Neuronal stem cell (in vitro differentiated cells): Measurements from ENCODE around the gene ZNF148.

Experiments used
- DNase-seq: peaks from one replicate; pipeline ENCODE4 v3.0.0-alpha.2; 2013; ENCODE audit warnings: low spot score
- H2AFZ ChIP-seq: one replicate; pipeline ENCODE4 v1.6.1; 2013; ENCODE audit warnings: mild to moderate bottlenecking, low read length, inconsistent platforms
- H2AK5ac ChIP-seq: 2 replicates; pipeline ENCODE4 v1.6.1; 2013; ENCODE audit warnings: low read depth, mild to moderate bottlenecking, inconsistent platforms, low read length, moderate library complexity, mixed read lengths
- H2BK120ac ChIP-seq: 2 replicates; pipeline ENCODE4 v1.6.1; 2013; ENCODE audit warnings: low read depth, mild to moderate bottlenecking, inconsistent platforms, low read length, moderate library complexity, mixed read lengths
- H2BK12ac ChIP-seq: one replicate; pipeline ENCODE4 v1.6.1; 2013; ENCODE audit warnings: low read length, inconsistent platforms
- H2BK15ac ChIP-seq: 2 replicates; pipeline ENCODE4 v1.6.1; 2013; ENCODE audit warnings: mild to moderate bottlenecking, low read length, inconsistent platforms, mixed read lengths
- H2BK5ac ChIP-seq: one replicate; pipeline ENCODE4 v1.6.1; 2013; ENCODE audit warnings: inconsistent platforms, mild to moderate bottlenecking, low read length, moderate library complexity
- H3K14ac ChIP-seq: one replicate; pipeline ENCODE4 v1.6.1; 2013; ENCODE audit warnings: low read length, inconsistent platforms
- H3K18ac ChIP-seq: 2 replicates; pipeline ENCODE4 v1.6.1; 2013; ENCODE audit warnings: low read length, inconsistent platforms
- H3K23ac ChIP-seq: 2 replicates; pipeline ENCODE4 v1.6.1; 2013; ENCODE audit warnings: low read depth, mild to moderate bottlenecking, mixed read lengths, low read length, inconsistent platforms; ENCODE audit not compliant: poor library complexity
- H3K27ac ChIP-seq: replicated peaks from 3 replicates; pipeline ENCODE4 v1.5.1; 2013; ENCODE audit warnings: low read length, inconsistent platforms
- H3K27me3 ChIP-seq, 3 experiments: 2 replicates each; pipeline ENCODE4 v1.6.1; 2013; ENCODE audit warnings: low read length in 3 of 3, mild to moderate bottlenecking in 2 of 3, inconsistent platforms in 1 of 3, low read depth in 1 of 3, mixed read lengths in 1 of 3, moderate library complexity in 1 of 3; ENCODE audit not compliant: control insufficient read depth in 3 of 3, insufficient read depth in 3 of 3
- H3K36me3 ChIP-seq, 2 donors: replicated peaks in 1 of 2; 2 replicates each; pipeline ENCODE4 v1.6.1; 2013; ENCODE audit warnings: low read length in 2 of 2; ENCODE audit not compliant: control insufficient read depth in 2 of 2, insufficient read depth in 2 of 2
- H3K4ac ChIP-seq: 2 replicates; pipeline ENCODE4 v1.6.1; 2013; ENCODE audit warnings: inconsistent platforms, mild to moderate bottlenecking, low read length, moderate library complexity
- H3K4me1 ChIP-seq, 2 donors: 1 replicate in 1 of 2; 2 replicates in 1 of 2; pipeline ENCODE4 v1.6.1; 2013; ENCODE audit warnings: low read length in 2 of 2, low read depth in 1 of 2; ENCODE audit not compliant: control insufficient read depth in 2 of 2, insufficient read depth in 1 of 2
- H3K4me2 ChIP-seq: one replicate; pipeline ENCODE4 v1.6.1; 2013; ENCODE audit warnings: mild to moderate bottlenecking, low read length, inconsistent platforms; ENCODE audit not compliant: insufficient read depth, poor library complexity, severe bottlenecking
- H3K4me3 ChIP-seq, 2 donors: 2 replicates each; pipeline ENCODE4 v1.5.1; 2013; ENCODE audit warnings: low read length in 2 of 2, mild to moderate bottlenecking in 2 of 2, inconsistent platforms in 1 of 2, moderate library complexity in 1 of 2
- H3K79me1 ChIP-seq: one replicate; pipeline ENCODE4 v1.6.1; 2013; ENCODE audit warnings: low read depth, mild to moderate bottlenecking, inconsistent platforms, low read length, moderate library complexity
- H3K9ac ChIP-seq: one replicate; pipeline ENCODE4 v1.6.1; 2013; ENCODE audit warnings: mild to moderate bottlenecking, low read depth, low read length, inconsistent platforms; ENCODE audit not compliant: poor library complexity
- H3K9me3 ChIP-seq, 2 donors: replicated peaks in 1 of 2; 2 replicates each; pipeline versions ENCODE3 to v1.6.1; 2013; ENCODE audit warnings: low read length in 2 of 2, mild to moderate bottlenecking in 2 of 2, inconsistent platforms in 1 of 2, low read depth in 1 of 2, mixed read lengths in 1 of 2, moderate library complexity in 1 of 2; ENCODE audit not compliant: control insufficient read depth in 2 of 2, insufficient read depth in 1 of 2
- H4K8ac ChIP-seq: one replicate; pipeline ENCODE4 v1.6.1; 2013; ENCODE audit warnings: low read depth, mild to moderate bottlenecking, inconsistent platforms, low read length, moderate library complexity
- H4K91ac ChIP-seq: one replicate; pipeline ENCODE4 v1.6.1; 2013; ENCODE audit warnings: low read length, low read depth, mild to moderate bottlenecking, inconsistent platforms; ENCODE audit not compliant: poor library complexity
- WGBS, 2 donors: extraction: QIAGEN DNeasy Blood & Tissue Kit; methylation state at CpG; one replicate each; pipeline ENCODE4 v1.1.7; 2013; ENCODE audit warnings: missing lambda C conversion rate in 2 of 2, mixed read lengths in 1 of 2; ENCODE audit not compliant: insufficient read length in 2 of 2, insufficient replicate concordance in 1 of 2; ENCODE audit errors: extremely low coverage in 2 of 2; 5-methylcytosine and 5-hydroxymethylcytosine counted together

Gene ZNF148

DNA sequence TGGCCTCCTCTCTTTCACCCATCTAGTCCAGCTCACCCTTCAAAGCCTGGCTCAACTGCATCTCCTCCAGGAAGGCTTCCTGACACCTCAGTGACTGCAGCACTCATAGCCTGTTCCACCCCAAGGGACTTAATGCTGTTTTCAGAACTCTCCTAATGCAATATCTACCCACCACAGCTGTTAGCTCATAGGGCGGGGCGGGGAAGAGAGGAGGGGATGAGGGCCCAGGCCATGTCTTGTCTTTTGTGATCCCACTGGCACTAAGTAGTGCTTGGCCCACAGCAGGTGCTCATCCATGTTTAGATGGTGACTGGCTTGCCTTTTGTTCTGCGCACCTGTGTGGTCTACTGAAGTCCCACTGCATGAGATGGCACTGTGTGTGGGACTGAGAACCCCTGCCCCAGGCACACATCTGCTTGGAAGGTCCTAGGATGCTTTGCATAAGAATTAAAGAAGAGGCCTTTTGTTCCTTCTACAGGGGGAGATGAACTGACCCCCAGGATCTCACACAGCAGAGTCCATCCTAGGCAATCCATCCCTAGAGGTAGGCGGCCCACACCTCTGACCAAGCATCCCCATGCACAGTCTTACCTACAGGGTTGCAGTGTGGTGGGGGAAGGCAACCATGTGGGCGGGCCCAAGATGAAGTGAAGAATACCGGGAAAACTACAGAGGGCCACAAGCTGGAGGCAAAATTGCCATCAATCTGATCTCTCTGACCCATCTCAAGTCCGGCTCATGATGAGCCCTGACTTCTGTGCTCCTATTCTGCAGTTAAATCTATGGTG, 185.6 kb downstream of the ZNF148 start:
- H2BK5ac ChIP-seq = no peak overlapping the region
- H3K27me3 ChIP-seq = no peaks in the 10 kb centered on the region
- no peak overlapping the region for H3K4me3 ChIP-seq
- no peak overlapping the region for H2BK12ac ChIP-seq
- no peak overlapping the region for H3K4ac ChIP-seq
- H3K4me2 ChIP-seq = no peak overlapping the region
- H3K79me1 ChIP-seq = no peaks in the 10 kb centered on the region
- no peak overlapping the region for H2BK120ac ChIP-seq
- H3K36me3 ChIP-seq = no peaks in the 10 kb centered on the region
- no peak overlapping the region for H3K14ac ChIP-seq
- DNase-seq = no peak
- H3K18ac ChIP-seq = no peak overlapping the region
- H3K4me1 ChIP-seq = peaks cover 8 to 11% of the 10 kb centered on the region in 2 donors
- no peak overlapping the region for H2AFZ ChIP-seq
- no peak overlapping the region for H4K8ac ChIP-seq
- H3K9me3 ChIP-seq = no peaks in the 10 kb centered on the region
- no peak overlapping the region for H2BK15ac ChIP-seq
- no peak overlapping the region for H3K27ac ChIP-seq
- peak overlapping the region; percentile 21 for H2AK5ac ChIP-seq
- H3K9ac ChIP-seq = no peak overlapping the region
- H3K23ac ChIP-seq = peak overlapping the region; percentile 6
- no peak overlapping the region for H4K91ac ChIP-seq
- WGBS, 2 donors = no CpG with 5 or more reads among the region's 7 CpGs

DNA sequence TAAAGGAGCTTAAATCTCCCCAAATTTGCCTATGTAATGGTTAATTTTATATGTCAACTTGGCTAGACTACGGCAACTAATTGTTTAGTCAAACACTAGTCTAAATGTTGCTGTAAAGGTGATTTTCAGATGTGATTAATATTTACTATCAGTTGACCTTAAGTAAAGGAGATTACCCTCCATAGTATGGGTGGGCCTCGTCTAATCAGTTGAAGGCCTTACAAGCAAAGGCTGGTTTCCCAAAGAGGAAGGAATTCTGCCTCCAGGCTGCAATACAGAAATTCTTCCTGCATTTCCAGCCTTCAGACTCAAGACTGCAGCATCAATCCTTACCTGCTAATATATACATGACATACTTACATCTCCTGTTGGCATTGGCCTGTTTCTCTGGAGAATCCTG, 186.2 kb downstream of the ZNF148 start:
- Histone ChIP-seq H4K91ac (no peak overlapping the region), H3K36me3 (no peaks in the 10 kb centered on the region), H2BK15ac (no peak overlapping the region), H2AFZ (no peak overlapping the region), H3K79me1 (no peaks in the 10 kb centered on the region), H2BK120ac (no peak overlapping the region), H4K8ac (no peak overlapping the region), H3K9ac (no peak overlapping the region), H3K4me1 (peaks cover 8 to 11% of the 10 kb centered on the region in 2 donors), H3K14ac (no peak overlapping the region), H2BK5ac (no peak overlapping the region), H3K27ac (no peak overlapping the region), H3K18ac (no peak overlapping the region), H2AK5ac (no peak overlapping the region), H3K4ac (no peak overlapping the region), H3K9me3 (no peaks in the 10 kb centered on the region), H3K4me3 (no peak overlapping the region), H3K27me3 (no peaks in the 10 kb centered on the region), H2BK12ac (no peak overlapping the region), H3K23ac (no peak overlapping the region), H3K4me2 (no peak overlapping the region)
- no CpG with 5 or more reads among the region's 2 CpGs for WGBS, 2 donors
- no peak for DNase-seq

- H3K4me3 ChIP-seq = no peak overlapping the region
- no peak overlapping the region for H2AFZ ChIP-seq
- H4K91ac ChIP-seq = no peak overlapping the region
- H2BK120ac ChIP-seq = no peak overlapping the region
- no peak overlapping the region for H2BK5ac ChIP-seq
- no peak overlapping the region for H2BK15ac ChIP-seq
- no peak overlapping the region for H2AK5ac ChIP-seq
- H3K4me2 ChIP-seq = no peak overlapping the region
- no peak overlapping the region for H2BK12ac ChIP-seq
- no peak overlapping the region for H3K14ac ChIP-seq
- no peaks in the 10 kb centered on the region for H3K36me3 ChIP-seq
- WGBS, 2 donors = no CpG with 5 or more reads among the region's 5 CpGs
- H3K79me1 ChIP-seq = no peaks in the 10 kb centered on the region
- H3K4ac ChIP-seq = no peak overlapping the region
- no peaks in the 10 kb centered on the region for H3K9me3 ChIP-seq
- no peak overlapping the region for H3K23ac ChIP-seq
- no peak for DNase-seq
- peaks cover 8 to 12% of the 10 kb centered on the region in 2 donors for H3K4me1 ChIP-seq
- H3K9ac ChIP-seq = peak overlapping the region; percentile 31
- H3K18ac ChIP-seq = no peak overlapping the region
- H3K27ac ChIP-seq = no peak overlapping the region
- H4K8ac ChIP-seq = no peak overlapping the region
- H3K27me3 ChIP-seq = no peaks in the 10 kb centered on the region
Observed at GRCh38 chr3:125187599-125187910, 187.6 kb downstream of the ZNF148 start.

DNA sequence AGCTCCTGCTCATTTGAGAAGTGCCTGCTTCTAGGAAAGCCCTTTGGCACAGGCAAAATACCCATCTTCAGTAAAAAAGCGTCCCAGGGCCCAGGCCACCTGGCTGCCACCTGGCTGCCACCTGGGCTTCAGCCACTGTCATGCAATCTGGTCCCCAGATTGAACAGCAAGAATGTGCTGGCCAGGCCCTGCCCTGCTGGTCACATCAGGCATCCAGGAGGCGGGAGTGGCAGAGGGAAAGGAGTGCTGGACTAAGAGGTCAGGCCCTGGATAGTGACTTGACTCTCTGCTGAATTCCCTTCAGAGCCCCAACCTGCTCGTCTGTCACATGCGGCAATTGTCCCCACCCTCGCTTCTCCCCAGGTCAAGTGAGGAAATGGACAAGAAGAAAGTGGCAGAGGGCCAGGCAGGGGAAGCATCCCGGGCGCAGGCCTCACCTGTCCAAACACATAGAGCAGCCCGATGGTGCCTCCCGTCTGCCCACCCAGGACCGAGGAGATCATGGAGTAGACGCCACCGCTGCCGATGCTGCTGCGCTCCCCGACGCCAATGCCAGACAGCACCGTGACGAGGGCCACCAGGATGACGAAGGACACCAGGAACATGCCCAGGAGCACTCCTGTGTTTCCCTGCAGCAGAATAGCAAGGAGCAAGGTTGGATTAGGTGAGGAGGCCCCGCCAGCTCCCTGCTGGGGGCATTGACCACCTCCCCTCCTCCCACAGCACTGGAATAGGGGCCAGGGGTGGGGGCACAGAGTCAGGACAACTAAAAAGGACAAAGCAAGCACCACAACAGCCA, 188.1 kb downstream of the ZNF148 start:
- H2AK5ac ChIP-seq = peak overlapping the region; percentile 79
- no peak overlapping the region for H4K8ac ChIP-seq
- H3K9me3 ChIP-seq = no peaks in the 10 kb centered on the region
- no peak overlapping the region for H3K4me2 ChIP-seq
- H3K18ac ChIP-seq = peak overlapping the region; percentile 29
- H3K23ac ChIP-seq = no peak overlapping the region
- no peaks in the 10 kb centered on the region for H3K36me3 ChIP-seq
- peak overlapping the region; percentile 2 for H2BK12ac ChIP-seq
- H2BK120ac ChIP-seq = peak overlapping the region; percentile 6
- no peak for DNase-seq
- H2BK5ac ChIP-seq = no peak overlapping the region
- H2BK15ac ChIP-seq = no peak overlapping the region
- H3K9ac ChIP-seq = peak overlapping the region; percentile 31
- H3K4me3 ChIP-seq = peak overlapping the region in 1 of 2 donors; percentile 36
- peak overlapping the region; percentile 81 for H2AFZ ChIP-seq
- H3K4ac ChIP-seq = no peak overlapping the region
- WGBS, 2 donors = no CpG with 5 or more reads among the region's 20 CpGs
- peak overlapping the region; percentile 9 for H3K27ac ChIP-seq
- H3K79me1 ChIP-seq = no peaks in the 10 kb centered on the region
- H3K4me1 ChIP-seq = peaks cover 8 to 12% of the 10 kb centered on the region in 2 donors
- H4K91ac ChIP-seq = no peak overlapping the region
- no peaks in the 10 kb centered on the region for H3K27me3 ChIP-seq
- no peak overlapping the region for H3K14ac ChIP-seq
